RWPE2 (cell line): ENCODE data around the gene RNLS.

Experiments
- ATAC-seq: fragments of 200-7000 bp; cut with Tn5 transposase; 3 replicates; pipeline ENCODE4 v1.9.1; 2021; ENCODE audit warnings: low read depth
- DNase-seq: peaks from one replicate; pipeline ENCODE4 v3.0.0-alpha.2; 2020; ENCODE audit warnings: low spot score
- H3K27ac ChIP-seq: fragments of 450-650 bp; 2 replicates; pipeline ENCODE4 v1.5.1; 2017; ENCODE audit warnings: mild to moderate bottlenecking; ENCODE audit not compliant: poor library complexity, severe bottlenecking
- H3K27me3 ChIP-seq: fragments of 250-450 bp; sonication (Bioruptor Pico); 2 replicates; pipeline ENCODE4 v1.5.1; 2021; ENCODE audit warnings: mild to moderate bottlenecking, moderate library complexity; ENCODE audit not compliant: insufficient read depth, poor library complexity, severe bottlenecking
- H3K36me3 ChIP-seq: fragments of 250-450 bp; sonication (Bioruptor Pico); 2 replicates; pipeline ENCODE4 v1.5.1; 2020; ENCODE audit warnings: low read depth, mild to moderate bottlenecking, moderate library complexity
- H3K4me1 ChIP-seq: fragments of 250-450 bp; sonication (Bioruptor Pico); 2 replicates; pipeline ENCODE4 v1.5.1; 2021; ENCODE audit warnings: mild to moderate bottlenecking, moderate library complexity; ENCODE audit not compliant: insufficient read depth, poor library complexity, severe bottlenecking
- H3K4me3 ChIP-seq: fragments of 250-450 bp; sonication (Bioruptor Pico); 2 replicates; pipeline ENCODE4 v1.5.1; 2021; ENCODE audit warnings: mild to moderate bottlenecking, moderate library complexity; ENCODE audit not compliant: severe bottlenecking
- H3K9me3 ChIP-seq: fragments of 250-450 bp; sonication (Bioruptor Pico); 2 replicates; pipeline ENCODE4 v1.5.1; 2021; ENCODE audit warnings: mild to moderate bottlenecking, moderate library complexity; ENCODE audit not compliant: severe bottlenecking
- TF ChIP-seq, protein P1 (sequence below): fragments of 450-650 bp; IDR thresholded peaks from one replicate; pipeline ENCODE4 v1.5.1; 2017; ENCODE audit warnings: mild to moderate bottlenecking, moderate library complexity; ENCODE audit not compliant: poor library complexity, severe bottlenecking

Gene RNLS

DNA sequence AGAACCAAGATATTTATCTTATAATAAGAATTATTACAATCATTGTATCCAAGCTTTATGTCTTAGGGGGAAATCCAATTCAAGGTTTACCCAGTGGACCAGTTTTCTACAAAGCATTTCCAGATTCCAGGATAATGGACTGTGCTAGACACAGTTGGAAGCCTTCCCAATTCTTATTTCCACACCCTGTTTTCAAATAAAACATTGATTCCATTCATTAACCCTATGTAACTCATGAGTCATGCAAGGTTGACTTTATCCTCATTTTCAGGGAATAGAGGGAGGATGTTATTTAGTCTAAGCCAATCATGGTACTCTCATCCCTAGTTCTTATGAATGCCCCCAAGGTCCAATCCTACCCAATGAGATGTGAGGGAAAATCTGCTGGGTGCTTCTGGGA is 145.7 kb downstream of the RNLS start:
- H3K36me3 ChIP-seq, result no peaks in the 10 kb centered on the region
- peaks cover 8% of the 10 kb centered on the region for H3K4me1 ChIP-seq
- no peak overlapping the region for H3K27ac ChIP-seq
- no peaks in the 10 kb centered on the region for H3K27me3 ChIP-seq
- no peaks in the 10 kb centered on the region for H3K9me3 ChIP-seq
- TF ChIP-seq, protein P1, sequence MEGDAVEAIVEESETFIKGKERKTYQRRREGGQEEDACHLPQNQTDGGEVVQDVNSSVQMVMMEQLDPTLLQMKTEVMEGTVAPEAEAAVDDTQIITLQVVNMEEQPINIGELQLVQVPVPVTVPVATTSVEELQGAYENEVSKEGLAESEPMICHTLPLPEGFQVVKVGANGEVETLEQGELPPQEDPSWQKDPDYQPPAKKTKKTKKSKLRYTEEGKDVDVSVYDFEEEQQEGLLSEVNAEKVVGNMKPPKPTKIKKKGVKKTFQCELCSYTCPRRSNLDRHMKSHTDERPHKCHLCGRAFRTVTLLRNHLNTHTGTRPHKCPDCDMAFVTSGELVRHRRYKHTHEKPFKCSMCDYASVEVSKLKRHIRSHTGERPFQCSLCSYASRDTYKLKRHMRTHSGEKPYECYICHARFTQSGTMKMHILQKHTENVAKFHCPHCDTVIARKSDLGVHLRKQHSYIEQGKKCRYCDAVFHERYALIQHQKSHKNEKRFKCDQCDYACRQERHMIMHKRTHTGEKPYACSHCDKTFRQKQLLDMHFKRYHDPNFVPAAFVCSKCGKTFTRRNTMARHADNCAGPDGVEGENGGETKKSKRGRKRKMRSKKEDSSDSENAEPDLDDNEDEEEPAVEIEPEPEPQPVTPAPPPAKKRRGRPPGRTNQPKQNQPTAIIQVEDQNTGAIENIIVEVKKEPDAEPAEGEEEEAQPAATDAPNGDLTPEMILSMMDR, result no peak
- ATAC-seq (peak; percentile 61), DNase-seq (no peak)
- no peak overlapping the region for H3K4me3 ChIP-seq

DNA sequence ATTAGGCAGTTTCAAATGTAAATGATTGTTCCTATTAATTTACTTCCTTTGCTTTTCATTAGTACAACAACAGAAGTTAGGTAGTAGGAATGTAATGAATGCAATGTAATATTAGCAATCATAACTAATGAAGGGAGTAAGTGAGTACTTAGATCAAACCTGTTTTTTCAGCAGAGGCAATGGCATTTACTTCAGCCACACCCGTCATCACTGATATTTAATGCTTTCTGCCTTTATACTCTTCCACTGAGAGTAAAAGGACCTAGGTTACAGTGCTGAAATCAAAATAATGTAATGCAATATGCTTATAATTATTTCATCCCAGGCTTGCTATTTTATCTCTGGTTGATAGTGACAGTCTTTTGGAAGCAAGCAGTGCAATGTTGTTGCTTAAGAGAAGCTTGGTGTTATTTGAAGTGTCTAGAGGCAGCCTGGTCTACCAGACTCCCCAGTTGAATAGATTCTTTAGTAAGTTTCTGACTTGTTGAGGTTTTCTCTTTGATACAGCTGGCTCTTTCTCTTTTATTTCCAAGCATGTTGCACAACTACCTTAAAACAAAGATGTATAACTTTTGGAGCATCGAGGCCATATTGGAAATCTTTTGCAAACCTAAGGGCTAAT is 149.4 kb downstream of the RNLS start:
- Histone ChIP-seq H3K27me3 (no peaks in the 10 kb centered on the region), H3K36me3 (no peaks in the 10 kb centered on the region), H3K9me3 (no peaks in the 10 kb centered on the region), H3K27ac (no peak overlapping the region), H3K4me1 (peaks cover 12% of the 10 kb centered on the region), H3K4me3 (no peak overlapping the region)
- DNase-seq, result no peak
- ATAC-seq, result no peak
- TF ChIP-seq, protein P1, result no peak

DNA sequence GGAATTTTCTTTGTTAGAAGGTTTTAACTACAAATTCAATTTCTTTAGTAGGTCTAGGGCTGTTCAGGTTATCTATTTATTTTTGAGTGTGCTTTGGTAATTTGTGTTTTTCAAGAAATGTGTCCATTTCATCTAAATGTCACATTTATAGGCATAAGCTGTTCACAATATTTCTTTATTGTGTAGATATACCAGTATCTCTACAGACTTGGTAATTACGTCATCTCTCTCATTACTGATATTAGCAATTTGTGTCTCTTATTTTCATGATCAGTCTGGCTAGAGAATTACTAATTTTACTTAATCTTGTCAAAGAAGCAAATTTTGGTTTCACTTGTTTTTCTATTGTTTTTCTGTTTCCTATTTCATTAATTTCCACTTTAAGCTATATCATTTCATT is 152.0 kb downstream of the RNLS start:
- ATAC-seq (no peak), DNase-seq (no peak)
- Histone ChIP-seq H3K36me3 (no peaks in the 10 kb centered on the region), H3K4me1 (peaks cover 9% of the 10 kb centered on the region), H3K27me3 (no peaks in the 10 kb centered on the region), H3K9me3 (no peaks in the 10 kb centered on the region), H3K4me3 (no peak overlapping the region), H3K27ac (no peak overlapping the region)
- TF ChIP-seq, protein P1, result no peak

- ATAC-seq, result no peak
Observed at GRCh38 chr10:88428976-88429375, 154.1 kb downstream of the RNLS start.

DNA sequence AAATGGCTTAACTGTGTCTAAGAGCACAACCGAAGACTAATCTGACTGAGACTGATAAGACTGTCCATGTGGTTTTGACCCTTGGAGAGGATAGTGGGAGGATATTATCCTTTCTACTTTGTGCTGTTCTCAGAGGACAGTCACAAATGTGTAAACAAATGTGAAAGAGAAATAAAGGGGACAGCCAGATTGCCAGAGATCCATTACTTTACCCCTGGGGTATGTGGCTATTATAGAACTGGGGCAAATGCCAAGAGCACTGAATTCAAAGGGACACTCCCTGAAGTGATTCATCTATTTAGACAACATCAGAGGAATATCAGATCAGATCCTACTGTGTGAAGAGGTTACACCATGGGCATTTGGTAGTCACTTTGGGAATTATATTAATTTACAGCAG is 154.7 kb downstream of the RNLS start:
- no peaks in the 10 kb centered on the region for H3K27me3 ChIP-seq
- no peak overlapping the region for H3K4me3 ChIP-seq
- no peaks in the 10 kb centered on the region for H3K9me3 ChIP-seq
- TF ChIP-seq, protein P1, result no peak
- no peak overlapping the region for H3K27ac ChIP-seq
- peaks cover 9% of the 10 kb centered on the region for H3K4me1 ChIP-seq
- peak; percentile 76 for ATAC-seq
- DNase-seq, result no peak
- H3K36me3 ChIP-seq, result no peaks in the 10 kb centered on the region

More at GRCh38 chr10:88428976-88429375, 154.1 kb downstream of the RNLS start:
- no peak overlapping the region for H3K4me3 ChIP-seq
- H3K27me3 ChIP-seq, result no peaks in the 10 kb centered on the region
- H3K9me3 ChIP-seq, result no peaks in the 10 kb centered on the region
- H3K27ac ChIP-seq, result no peak overlapping the region
- H3K4me1 ChIP-seq, result peaks cover 9% of the 10 kb centered on the region
- TF ChIP-seq, protein P1, result no peak
- no peaks in the 10 kb centered on the region for H3K36me3 ChIP-seq
- no peak for DNase-seq
